ENCODE results near the gene TLR5.

TLR5 gene

GRCh38 chr1:223106856-223107255 is 36.2 kb downstream of the TLR5 start:
- TF ChIP-seq CTCF (IDR thresholded peaks at IDR 0.05; ENCODE audit: control extremely low read depth, extremely low read depth, low read depth, missing control alignments): no peak
- ChIA-PET CTCF (interaction anchor here (0.7 to 3.3 kb wide), 2 partner anchors 16 kb away, joined by 4 to 22 read pairs; no protein-coding TSS in a partner anchor), POLR2A (no interaction called here)
- no peak for DNase-seq (ENCODE audit: extremely low spot score)

- CTCF ChIA-PET: interaction anchor here (1.0 to 3.3 kb wide), 3 partner anchors 11 to 28 kb away, joined by 3 to 22 read pairs (median 4); no protein-coding TSS in a partner anchor
- TF ChIP-seq CTCF (IDR thresholded peaks at IDR 0.05; ENCODE audit: control extremely low read depth, extremely low read depth, low read depth, missing control alignments): no peak
- DNase-seq (ENCODE audit: extremely low spot score): no peak
- POLR2A ChIA-PET: no interaction called here
Observed at GRCh38 chr1:223105568-223105967, 37.5 kb downstream of the TLR5 start.

GRCh38 chr1:223102797-223103533 is 40.1 kb downstream of the TLR5 start:
- ChIA-PET CTCF (interaction anchor here (0.9 to 2.7 kb wide), 3 partner anchors 10 to 21 kb away, joined by 3 to 8 read pairs (median 3); no protein-coding TSS in a partner anchor), POLR2A (no interaction called here)
- no peak for DNase-seq (ENCODE audit: extremely low spot score)
- no peak for TF ChIP-seq CTCF (IDR thresholded peaks at IDR 0.05; ENCODE audit: control extremely low read depth, extremely low read depth, low read depth, missing control alignments)

GRCh38 chr1:223097713-223098112 is 45.3 kb downstream of the TLR5 start:
- POLR2A ChIA-PET: no interaction called here
- no peak for DNase-seq (ENCODE audit: extremely low spot score)
- CTCF ChIA-PET: interaction anchor here (0.8 to 2.5 kb wide), 2 partner anchors 27 to 36 kb away, joined by 3 to 11 read pairs; no protein-coding TSS in a partner anchor
- no peak for TF ChIP-seq CTCF (IDR thresholded peaks at IDR 0.05; ENCODE audit: control extremely low read depth, extremely low read depth, low read depth, missing control alignments)

- TF ChIP-seq CTCF (IDR thresholded peaks at IDR 0.05; ENCODE audit: control extremely low read depth, extremely low read depth, low read depth, missing control alignments): no peak
- ChIA-PET POLR2A (no interaction called here), CTCF (interaction anchor here (1.0 to 2.5 kb wide), 5 partner anchors 9 to 38 kb away, joined by 3 to 11 read pairs (median 3); no protein-coding TSS in a partner anchor)
- no peak for DNase-seq (ENCODE audit: extremely low spot score)
Observed at GRCh38 chr1:223095870-223096269, 47.2 kb downstream of the TLR5 start.

DNA sequence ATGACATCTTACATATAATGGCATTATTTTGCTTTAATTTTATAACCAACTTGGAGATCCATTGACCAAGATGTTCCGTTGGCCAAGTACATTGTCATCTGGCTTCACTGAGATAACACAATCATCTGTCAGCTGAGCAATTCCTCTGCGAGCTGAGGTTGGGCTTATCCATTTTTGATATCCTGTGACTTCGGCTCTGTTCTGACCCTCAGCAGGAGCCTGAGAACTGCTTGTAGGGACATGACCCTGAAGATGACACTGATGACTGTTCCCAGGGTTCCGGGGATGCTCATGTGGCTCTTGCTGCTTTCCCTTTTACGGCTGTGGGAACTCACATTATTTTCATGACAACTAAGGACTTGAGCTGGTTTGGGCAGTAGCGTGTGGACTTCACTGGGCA is 51.2 kb downstream of the TLR5 start:
- no peak for TF ChIP-seq CTCF (IDR thresholded peaks at IDR 0.05; ENCODE audit: control extremely low read depth, extremely low read depth, low read depth, missing control alignments)
- POLR2A ChIA-PET: no interaction called here
- CTCF ChIA-PET: interaction anchor here (0.7 to 1.8 kb wide), 2 partner anchors 11 to 627 kb away, joined by 3 read pairs; no protein-coding TSS in a partner anchor
- DNase-seq (ENCODE audit: extremely low spot score): no peak

Data from GM10248 (cell line).